Measurements from ENCODE around the gene GID8.

GRCh38 chr20:62951143-62951895 is 13.4 kb downstream of the GID8 start:
- no peak for TF ChIP-seq CTCF (IDR thresholded peaks at IDR 0.05; ENCODE audit: insufficient read depth, low read length, poor library complexity, severe bottlenecking)
- TF ChIP-seq EZH2phosphoT487 (conservative IDR thresholded peaks at IDR 0.05; ENCODE audit: low read length): no peak

Data from SU-DHL-6 (cell line).